AG08395 (cell line): Measurements from ENCODE around the gene FAM118A.

Experiments
- DNase-seq: peaks from one replicate; pipeline ENCODE4 v3.0.0; 2012; ENCODE audit warnings: mixed read lengths, low spot score

FAM118A gene

DNA sequence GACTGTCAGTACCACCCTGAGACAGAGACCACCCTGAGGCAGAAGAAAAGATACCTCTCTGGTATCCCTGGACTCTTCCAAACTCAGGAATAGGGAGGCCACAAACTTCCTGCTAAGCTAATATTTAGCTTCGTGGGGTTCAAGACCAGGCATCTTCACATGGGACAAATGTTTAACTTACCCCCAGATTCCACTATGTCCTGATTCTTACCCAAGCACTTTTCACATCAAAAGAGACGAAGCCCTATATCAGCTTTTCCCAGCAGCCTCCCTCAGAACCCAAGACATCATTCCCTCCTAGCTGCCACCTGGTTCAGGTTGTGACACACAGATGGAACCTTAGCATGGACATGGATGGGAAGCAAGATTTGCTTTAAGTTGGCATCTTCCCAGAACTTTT, 71.6 kb downstream of the FAM118A start:
- DNase-seq = no peak

DNA sequence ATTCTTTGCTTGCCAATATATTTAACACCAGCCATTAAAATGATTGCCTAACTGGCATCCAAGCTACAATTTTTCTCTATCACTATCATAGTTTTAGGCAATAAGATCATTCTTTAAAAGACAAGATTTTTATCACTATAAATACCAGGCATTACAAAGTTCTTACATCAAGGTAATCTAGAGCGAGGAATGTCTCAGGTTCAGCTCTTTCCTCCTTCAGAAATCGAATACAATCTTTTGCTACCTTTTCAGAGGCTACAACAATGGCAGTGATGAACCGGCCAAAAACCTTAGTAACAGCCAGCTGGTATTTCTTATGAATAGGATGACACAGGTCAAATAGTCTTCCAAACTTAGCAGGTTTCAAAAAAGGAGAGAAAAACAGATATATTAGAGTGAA, 79.8 kb downstream of the FAM118A start:
- no peak for DNase-seq
